NCI-H1092 treated with DMSO at 0.1 percent for 48 hours (cell line): ENCODE measurements around the gene CACHD1.

Experiments used
- DNase-seq: peaks from one replicate; lab custom pipeline; 2025; lab: John Stamatoyannopoulos, UW

Gene CACHD1

GRCh38 chr1:64473367-64473766 lies 3.4 kb downstream of the CACHD1 start:
- DNase-seq, result no peak

- DNase-seq, result no peak
These were observed 4.2 kb downstream of the CACHD1 start for GRCh38 chr1:64474133-64474532.

GRCh38 chr1:64474665-64475439 lies 4.9 kb downstream of the CACHD1 start:
- DNase-seq, result no peak

GRCh38 chr1:64476251-64476952 lies 6.5 kb downstream of the CACHD1 start:
- DNase-seq, result no peak

GRCh38 chr1:64478594-64479470 lies 8.9 kb downstream of the CACHD1 start:
- no peak for DNase-seq

- DNase-seq, result no peak
These were observed 9.9 kb downstream of the CACHD1 start for GRCh38 chr1:64479874-64480273.

GRCh38 chr1:64480999-64481772 lies 11.3 kb downstream of the CACHD1 start:
- no peak for DNase-seq

GRCh38 chr1:64482128-64482527 lies 12.2 kb downstream of the CACHD1 start:
- DNase-seq, result no peak

GRCh38 chr1:64482720-64483119 lies 12.8 kb downstream of the CACHD1 start:
- no peak for DNase-seq

- no peak for DNase-seq
These were observed 13.9 kb downstream of the CACHD1 start for GRCh38 chr1:64483731-64484414.

GRCh38 chr1:64484651-64485050 lies 14.7 kb downstream of the CACHD1 start:
- DNase-seq, result no peak

- DNase-seq, result no peak
These were observed 16.3 kb downstream of the CACHD1 start for GRCh38 chr1:64486193-64486592.

- DNase-seq, result no peak
These were observed 17.1 kb downstream of the CACHD1 start for GRCh38 chr1:64487061-64487460.

- DNase-seq, result no peak
These were observed 18.9 kb downstream of the CACHD1 start for GRCh38 chr1:64488862-64489261.

GRCh38 chr1:64489707-64490106 lies 19.8 kb downstream of the CACHD1 start:
- no peak for DNase-seq

GRCh38 chr1:64490213-64490818 lies 20.4 kb downstream of the CACHD1 start:
- DNase-seq, result no peak

GRCh38 chr1:64492424-64492823 lies 22.5 kb downstream of the CACHD1 start:
- DNase-seq, result no peak

GRCh38 chr1:64493831-64494230 lies 23.9 kb downstream of the CACHD1 start:
- DNase-seq, result no peak

- no peak for DNase-seq
These were observed 24.7 kb downstream of the CACHD1 start for GRCh38 chr1:64494659-64495058.

- peak; percentile 83 for DNase-seq
These were observed 25.9 kb downstream of the CACHD1 start for GRCh38 chr1:64495878-64496277.

GRCh38 chr1:64496606-64497005 lies 26.7 kb downstream of the CACHD1 start:
- DNase-seq, result no peak
